Femur (tissue), 1 donor: ENCODE measurements around the gene NKG7.
"Not testable (repeated sequence)": the region's sequence is repeated elsewhere in the genome, so short reads cannot be mapped to it uniquely, and the experiment has no call there.

ENCODE experiments used
- DNase-seq: peaks from one replicate; pipeline ENCODE4 v3.0.0-alpha.2; 2017

Gene NKG7, protein sequence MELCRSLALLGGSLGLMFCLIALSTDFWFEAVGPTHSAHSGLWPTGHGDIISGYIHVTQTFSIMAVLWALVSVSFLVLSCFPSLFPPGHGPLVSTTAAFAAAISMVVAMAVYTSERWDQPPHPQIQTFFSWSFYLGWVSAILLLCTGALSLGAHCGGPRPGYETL

DNA sequence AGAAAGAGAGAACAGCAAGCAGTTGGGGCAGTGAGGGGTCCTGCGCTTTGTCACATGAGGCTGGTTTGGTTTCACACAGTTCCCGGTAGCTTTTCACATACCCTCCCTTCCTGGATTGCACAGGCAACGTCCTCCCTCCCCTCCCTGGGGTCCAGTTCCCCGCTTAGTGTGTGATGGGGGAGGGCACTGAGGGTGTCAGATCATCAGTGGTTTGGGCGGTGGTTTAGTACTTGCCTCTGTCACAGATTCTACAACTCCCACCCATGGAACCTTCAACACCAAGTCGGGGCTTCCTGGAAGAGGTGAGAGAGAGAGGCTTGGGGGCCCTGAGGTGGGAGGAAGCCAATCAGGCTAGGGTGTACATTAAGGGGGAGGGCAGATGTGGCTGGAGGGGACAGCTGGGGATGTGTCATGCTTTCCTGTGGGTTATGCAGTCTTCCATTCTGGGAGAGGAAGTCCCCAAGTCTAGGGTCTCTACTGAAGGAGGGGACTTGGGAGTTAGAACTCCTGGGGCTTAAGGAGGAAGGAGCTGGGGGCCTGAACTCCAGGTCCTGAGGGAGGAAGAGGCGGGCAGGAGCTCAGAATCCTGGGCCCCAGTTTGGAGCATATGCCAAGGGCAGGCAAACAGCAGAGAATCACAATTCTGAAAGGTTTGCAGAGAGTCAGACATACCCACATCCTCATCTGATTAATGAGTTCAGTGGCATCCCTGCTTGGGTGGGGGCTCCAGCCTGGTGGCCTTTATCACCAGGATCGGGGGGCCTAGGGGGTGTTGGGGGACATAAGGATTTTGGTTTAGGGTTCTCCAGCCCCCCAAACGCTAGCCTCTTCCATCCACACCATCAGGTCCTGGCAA lies at the start of gene NKG7:
NKG7 (minus strand) TSS at position 6 of the 856 bp plus-strand sequence. CDS start 119 bp downstream, outside the sequence.
- DNase-seq = no peak

- peak; percentile 81 for DNase-seq
Observed at GRCh38 chr19:51422053-51422448, 49.6 kb upstream of the NKG7 start.

DNA sequence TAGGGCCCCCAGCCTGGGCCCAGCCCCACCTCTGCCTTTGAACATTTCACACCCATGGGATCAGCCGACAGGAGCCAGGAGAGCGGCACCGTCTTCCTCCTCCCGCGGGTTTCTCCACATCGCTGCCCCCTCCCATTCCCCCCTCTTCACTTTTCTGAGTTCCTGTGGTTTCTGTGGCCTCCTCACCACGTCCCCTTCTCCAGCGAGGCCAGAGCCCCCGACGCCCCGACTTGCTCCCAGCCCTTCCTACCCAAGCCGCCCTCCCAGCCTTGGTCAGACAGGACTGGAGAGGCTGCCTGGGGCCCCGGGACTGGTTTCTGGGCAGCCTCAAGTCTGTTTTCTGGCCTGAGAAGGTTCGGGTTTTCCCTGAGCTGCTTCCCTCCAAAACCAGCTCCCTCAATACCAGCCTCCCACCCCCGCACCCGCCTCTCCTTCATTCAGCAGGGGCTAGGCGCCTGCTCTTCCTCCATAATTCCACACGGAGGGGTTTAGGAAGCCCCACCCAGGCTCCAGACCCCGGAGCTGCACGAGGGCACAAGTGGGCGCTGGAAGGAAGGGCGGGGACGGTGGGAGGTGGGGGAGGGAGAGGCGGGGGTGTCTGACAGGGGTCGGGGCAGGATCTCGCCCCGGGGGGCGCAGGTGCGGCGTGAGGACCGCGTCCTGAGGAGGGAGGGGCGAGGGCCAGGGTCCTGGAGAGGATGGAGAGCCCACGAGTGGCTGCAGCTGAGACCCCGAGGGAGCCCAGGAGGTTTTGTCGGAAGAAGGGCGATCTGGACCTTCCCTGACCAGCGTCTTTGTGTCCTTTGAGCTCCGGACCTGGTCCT lies 49.0 kb upstream of the NKG7 start:
- no peak for DNase-seq

DNA sequence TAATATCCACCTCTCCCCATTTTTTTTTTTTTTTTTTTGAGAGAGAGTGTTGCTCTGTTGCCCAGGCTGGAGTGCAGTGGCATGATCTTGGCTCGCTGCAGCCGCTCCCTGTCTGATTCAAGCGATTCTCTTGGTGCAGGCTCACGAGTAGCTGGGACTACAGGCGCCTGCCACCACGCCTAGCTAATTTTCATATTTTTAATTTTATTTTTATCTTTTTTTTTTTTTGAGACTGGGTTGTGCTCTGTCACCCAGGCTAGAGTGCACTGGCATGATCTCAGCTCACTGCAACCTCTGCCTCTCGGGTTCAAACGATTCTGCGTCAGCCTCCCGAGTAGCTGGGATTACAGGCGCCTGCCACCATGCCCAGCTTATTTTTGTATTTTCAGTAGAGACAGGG lies 48.1 kb upstream of the NKG7 start:
- not testable (repeated sequence) for DNase-seq

DNA sequence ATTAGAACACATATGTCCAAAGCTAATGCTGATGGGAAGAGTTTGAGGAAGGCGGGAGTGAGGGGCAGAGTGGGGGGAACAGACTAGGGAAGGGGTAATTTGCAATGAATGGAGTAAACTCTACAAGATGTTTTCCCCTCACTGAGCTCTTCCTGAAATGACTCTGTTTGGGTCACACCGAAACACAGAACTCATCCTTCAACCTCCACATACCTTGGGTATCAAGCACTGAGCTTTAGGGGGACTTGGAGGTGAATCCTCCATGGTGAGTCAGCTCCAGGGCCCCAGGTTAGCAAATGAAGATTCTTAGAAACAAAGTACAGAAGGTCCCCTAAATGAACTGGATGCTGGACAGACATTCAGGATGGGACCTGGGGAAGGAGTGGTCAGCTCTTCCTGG lies 46.3 kb upstream of the NKG7 start:
- DNase-seq = no peak

- DNase-seq = no peak
Observed at GRCh38 chr19:51417810-51418157, 45.3 kb upstream of the NKG7 start.

- peak; percentile 44 for DNase-seq
Observed at GRCh38 chr19:51417107-51417809, 44.8 kb upstream of the NKG7 start, which contains the start of gene SIGLEC10. Gene SIGLEC10, minus strand, starts transcription at chr19:51417642. Its CDS starts 61 bp downstream, at chr19:51417581.

GRCh38 chr19:51416422-51416821 lies 44.0 kb upstream of the NKG7 start:
- not testable (repeated sequence) for DNase-seq

DNA sequence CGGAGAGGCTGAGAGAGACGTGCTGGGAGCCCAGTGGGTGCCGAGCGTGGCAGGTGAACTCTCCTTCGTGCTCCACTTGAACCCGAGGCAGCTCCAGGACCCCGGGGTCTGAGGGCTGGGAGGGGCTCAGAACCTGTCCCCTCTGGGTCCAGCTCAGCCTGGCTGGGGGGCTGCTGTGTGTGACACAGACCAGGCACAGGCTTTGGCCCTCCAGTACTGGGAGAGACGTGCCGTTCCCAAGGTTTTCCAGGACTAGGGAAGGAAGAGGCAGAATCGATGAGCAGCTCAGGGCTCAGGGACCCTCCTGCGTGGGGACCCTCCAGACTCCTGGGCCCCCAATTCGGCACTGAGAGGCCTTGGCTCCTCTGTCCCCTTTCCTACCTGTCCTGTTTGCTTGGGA lies 42.7 kb upstream of the NKG7 start:
- no peak for DNase-seq

- DNase-seq = no peak
Observed at GRCh38 chr19:51410950-51411748, 38.7 kb upstream of the NKG7 start.

DNA sequence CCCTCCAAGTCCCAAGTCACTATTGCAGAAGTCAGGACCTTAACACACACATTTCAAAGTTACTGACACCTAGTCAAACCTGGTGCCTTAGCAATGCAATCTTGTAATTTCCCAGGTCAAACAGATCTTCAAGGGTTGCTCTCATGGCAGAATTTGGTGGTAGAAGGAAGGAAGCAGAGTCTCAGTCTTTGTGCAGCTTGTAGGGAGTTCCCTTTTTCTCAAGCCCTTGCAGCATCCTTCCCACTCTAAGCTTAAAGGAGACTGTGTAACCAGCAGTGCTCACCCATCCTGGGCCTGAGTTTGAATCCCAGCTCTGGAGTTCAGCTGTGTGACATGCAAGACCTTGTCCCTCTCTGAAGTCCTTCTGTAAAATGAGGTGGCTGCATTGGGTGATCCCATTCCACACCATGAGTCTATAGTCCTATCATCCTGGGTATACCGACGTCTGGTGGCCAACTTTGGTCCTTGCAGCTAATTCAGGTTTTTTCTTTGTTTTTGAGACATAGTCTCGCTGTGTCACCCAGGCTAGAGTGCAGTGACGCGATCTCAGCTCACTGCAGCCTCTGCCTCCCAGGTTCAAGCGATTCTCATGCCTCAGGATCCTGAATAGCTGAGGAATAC lies 35.2 kb upstream of the NKG7 start:
- no peak for DNase-seq

DNA sequence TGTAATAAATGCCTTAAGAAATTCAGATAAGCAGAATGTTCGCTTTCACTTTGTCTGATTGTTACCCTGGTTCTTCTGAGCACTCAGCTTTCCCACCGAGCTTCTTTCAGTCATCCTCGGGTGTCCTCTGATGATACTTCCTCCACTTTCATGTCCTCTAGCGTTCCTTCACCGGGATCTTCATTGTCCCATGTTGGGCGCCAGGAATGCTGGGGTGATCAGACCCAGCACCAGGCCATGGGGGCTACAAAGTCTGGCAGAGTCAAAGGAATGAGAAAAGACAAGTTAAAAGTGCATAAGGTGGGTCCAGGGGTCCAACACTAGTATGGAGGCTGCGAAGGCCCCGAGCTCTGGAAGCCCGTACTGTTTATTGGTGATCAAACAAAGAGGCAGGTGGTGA lies 29.7 kb upstream of the NKG7 start:
- no peak for DNase-seq

DNA sequence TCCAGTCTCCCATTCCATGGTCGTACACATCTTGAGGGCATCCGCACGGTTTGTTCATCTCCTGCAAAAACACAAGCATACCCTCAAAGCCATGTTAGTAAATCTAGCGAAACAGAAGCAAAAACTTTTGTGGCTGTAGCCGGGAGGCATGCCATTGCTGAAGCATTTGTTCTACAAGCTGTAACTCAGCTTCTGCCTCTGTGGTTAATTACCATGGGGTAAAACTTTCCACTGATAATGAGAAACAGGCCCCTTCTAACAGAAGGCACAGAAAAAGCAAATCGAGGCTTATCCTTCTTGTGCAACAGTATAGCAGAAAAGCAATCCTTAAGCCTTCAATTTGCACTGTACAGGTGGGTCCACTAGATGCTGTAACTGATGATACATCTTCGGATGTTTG lies 27.5 kb upstream of the NKG7 start:
- DNase-seq = not testable (repeated sequence)

DNA sequence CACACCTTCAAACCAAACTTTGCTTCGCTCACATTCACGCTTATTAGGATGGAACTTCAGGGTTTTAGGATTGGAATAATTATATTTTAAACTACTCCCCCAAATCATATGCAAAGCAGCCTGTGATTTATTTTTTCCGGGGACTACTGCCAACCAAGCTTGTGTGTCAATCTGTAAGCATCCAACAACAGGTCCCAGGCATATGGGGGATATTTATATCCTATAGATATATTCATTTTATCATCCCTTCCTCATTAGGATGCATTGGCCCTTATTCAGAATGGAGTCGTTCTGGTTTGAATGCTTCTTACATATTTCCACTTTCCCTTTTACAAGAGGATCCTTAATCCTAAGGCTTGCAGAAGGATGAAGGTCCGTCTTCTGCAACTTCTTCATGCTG lies 26.8 kb upstream of the NKG7 start:
- DNase-seq = no peak

- no peak for DNase-seq
Observed at GRCh38 chr19:51398096-51398704, 25.7 kb upstream of the NKG7 start.

- not testable (repeated sequence) for DNase-seq
Observed at GRCh38 chr19:51397453-51397852, 25.0 kb upstream of the NKG7 start.

DNA sequence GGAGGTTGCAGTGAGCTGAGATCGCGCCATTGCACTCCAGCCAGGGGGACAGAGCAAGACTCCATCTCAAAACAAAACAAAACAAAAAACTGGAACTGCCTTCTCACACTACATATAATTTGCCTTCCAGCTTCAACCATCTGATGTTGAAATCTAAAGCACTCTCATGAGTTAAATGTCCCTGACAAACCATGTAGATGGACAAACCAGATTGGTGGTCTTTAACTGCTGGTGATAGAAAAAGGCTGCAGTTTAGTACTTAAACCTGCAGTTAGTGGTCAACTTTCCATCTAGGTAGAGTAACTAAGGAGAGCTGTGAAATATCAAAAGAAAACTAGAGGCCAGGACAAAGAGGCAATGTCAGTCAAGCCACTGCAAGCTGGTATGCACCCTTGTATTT lies 23.7 kb upstream of the NKG7 start:
- no peak for DNase-seq

DNA sequence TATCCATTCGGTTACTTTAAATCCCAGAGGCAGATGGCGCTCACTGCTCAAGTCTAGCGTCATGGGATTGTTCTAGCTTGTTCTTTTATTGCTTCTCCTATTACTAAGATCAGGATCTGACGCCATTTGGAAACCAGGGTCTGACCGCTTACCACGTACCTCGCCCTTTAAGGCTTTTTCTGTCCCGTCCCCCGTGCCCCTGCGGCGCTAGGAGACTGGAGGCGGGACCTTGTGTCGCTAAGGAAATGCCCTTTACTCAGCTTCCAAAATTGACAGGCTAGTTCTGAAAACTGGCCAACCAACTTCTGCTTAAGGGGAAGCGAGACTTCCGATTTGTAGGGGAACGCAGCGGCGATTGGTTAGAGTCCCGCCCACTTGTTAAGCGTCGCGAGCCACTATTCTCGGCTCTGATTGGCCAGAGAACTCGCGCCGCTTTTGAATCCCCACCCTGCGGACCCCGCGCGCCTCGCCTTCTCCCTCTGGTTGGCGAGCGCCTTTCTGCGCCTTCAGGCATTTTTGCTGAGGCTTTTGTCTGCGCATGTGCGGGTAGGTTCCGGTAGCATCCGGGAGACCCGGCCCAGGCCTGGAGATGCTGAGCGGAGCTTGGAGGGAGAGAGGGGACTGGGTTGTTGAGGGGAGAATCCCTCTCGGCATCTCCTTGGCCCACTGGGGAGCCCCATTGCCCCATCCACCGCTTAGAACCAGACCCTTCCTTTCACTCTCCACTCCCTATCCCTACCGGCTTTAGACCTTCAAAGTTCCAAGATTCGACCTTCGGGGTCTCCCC lies 21.8 kb upstream of the NKG7 start:
- DNase-seq = peak; percentile 97

DNA sequence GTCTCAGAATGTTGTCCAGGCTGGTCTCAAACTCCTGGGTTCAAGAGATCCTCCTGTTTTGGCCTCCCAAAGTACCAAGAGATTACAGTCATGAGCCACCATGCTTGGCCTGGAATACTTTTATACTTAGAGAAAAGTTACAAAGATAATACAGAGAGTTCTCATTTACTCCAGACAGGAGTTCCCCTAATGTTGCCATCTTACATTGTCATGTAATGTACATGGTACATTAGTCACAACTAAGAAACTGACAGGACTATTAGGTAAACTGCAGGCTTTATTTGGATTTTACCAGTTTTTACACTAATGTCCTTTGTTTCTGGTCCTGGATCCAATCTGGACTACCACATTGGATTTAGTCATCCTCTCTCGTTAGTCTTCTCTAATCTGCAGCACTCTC lies 20.2 kb upstream of the NKG7 start:
- DNase-seq = no peak

GRCh38 chr19:51391073-51391611 lies 18.7 kb upstream of the NKG7 start:
- no peak for DNase-seq
